Gastrocnemius medialis (tissue), 4 donors: ENCODE data around the gene DOCK4.

Experiments
- CTCF ChIP-seq, 5 experiments: fragments of 450-650 bp in 3 of 5; fragments of 200-600 bp in 2 of 5; sonication (generic) in 2 of 5; IDR thresholded peaks in 4 of 5; conservative IDR thresholded peaks in 1 of 5; 1 replicate in 4 of 5; 2 replicates in 1 of 5; pipeline ENCODE4 v1.5.1; 2016 to 2019; ENCODE audit warnings: antibody characterized with exemption in 5 of 5, mild to moderate bottlenecking in 3 of 5, moderate library complexity in 3 of 5
- POLR2A ChIP-seq, 2 donors: fragments of 450-650 bp; IDR thresholded peaks; one replicate each; pipeline ENCODE4 v1.6.1; 2017; ENCODE audit warnings: antibody characterized with exemption in 2 of 2, mild to moderate bottlenecking in 2 of 2, moderate library complexity in 2 of 2

GRCh38 chr7:111871283-111871682 is 334.9 kb downstream of the DOCK4 start:
- TF ChIP-seq CTCF (IDR thresholded peaks at IDR 0.05 in 4 of 5, conservative IDR thresholded peaks at IDR 0.05 in 1 of 5) (no peak), POLR2A (IDR thresholded peaks at IDR 0.05) (no peak)
